Pancreas (tissue), 10 donors: ENCODE measurements around the gene KCNMA1. TPM values are rescaled to one million over a fixed set of nuclear protein-coding genes. Genes with fewer than 3 reads are reported as not detected.
A peak's percentile ranks its signal among the peaks of the same experiment; 100 is the strongest.

Source experiments
- ATAC-seq, 4 donors: fragments of 200-7000 bp; cut with Tn5 transposase; one replicate each; pipeline versions ENCODE4 v1.8.0 to v1.9.1; 2020; ENCODE audit warnings: mild to moderate bottlenecking in 4 of 4, moderate library complexity in 4 of 4
- DNase-seq, 6 donors: peaks; one replicate each; pipeline ENCODE4 v3.0.0-alpha.2; 2020
- FAIRE-seq: peaks from 2 replicates; lab custom pipeline; 2012; peaks lifted over from hg19 to GRCh38; lab: Jason Lieb, UNC
- H3K27ac ChIP-seq, 4 donors: fragments of 200-600 bp; sonication (generic); 1 replicate in 3 of 4; 2 replicates in 1 of 4; pipeline versions ENCODE4 v1.5.0 to v1.8.0; 2020
- H3K27me3 ChIP-seq, 4 donors: fragments of 200-600 bp; one replicate each; pipeline ENCODE4 v1.8.0; 2021
- H3K36me3 ChIP-seq, 3 donors: fragments of 200-600 bp; sonication (generic) in 1 of 3; one replicate each; pipeline versions ENCODE4 v1.5.0 to v1.8.0; 2020 to 2021
- H3K4me1 ChIP-seq, 3 donors: fragments of 200-600 bp; one replicate each; pipeline ENCODE4 v1.8.0; 2021
- H3K4me3 ChIP-seq, 4 donors: fragments of 200-600 bp; sonication (generic) in 2 of 4; one replicate each; pipeline versions ENCODE4 v1.5.0 to v1.8.0; 2020 to 2021
- H3K9me3 ChIP-seq, 4 donors: fragments of 200-600 bp; one replicate each; pipeline ENCODE4 v1.8.0; 2021
- WGBS, 2 donors: extraction: QIAGEN DNeasy Blood & Tissue Kit; methylation state at CpG; one replicate each; pipeline ENCODE4 v1.1.7; 2013; 5-methylcytosine and 5-hydroxymethylcytosine counted together
- intact Hi-C, 3 donors: fragments of 100-400 bp; cut with DNase I; formaldehyde crosslinking; loops; one replicate each; pipeline versions ENCODE4 v1.11.1 to v1.14.2; 2022
- polyA plus RNA-seq, 2 donors: library from polyadenylated mRNA; stranded (reverse); fragments of 200-250 nt; gene quantifications; one replicate each; pipeline ENCODE4 v1.2.3, GENCODE V29; 2013
- total RNA-seq, 6 donors: library from RNA; stranded (reverse); fragmentation: NEBNext Ultra II Directional in 4 of 6; extraction: Animal tissue kit (Norgen Biotek cat#: 25700) in 4 of 6; gene quantifications; one replicate each; pipeline versions ENCODE4 v1.2.1 to v1.2.4, GENCODE V29; 2021 to 2023
- TF ChIP-seq, protein P1 (sequence below), 4 donors: fragments of 200-600 bp; sonication (generic) in 3 of 4; IDR thresholded peaks; one replicate each; pipeline versions ENCODE4 v1.5.0 to v1.8.0; 2021; ENCODE audit warnings: antibody characterized with exemption in 4 of 4
- donor health status: healthy with polysubstance abuse.
- donor health status: DM: no; HTN: no; CAD: no; lungs with moderate emphysema.
- donor health status: DM: no; HTN: no; CAD: no.
- donor health status: control.
- donor health status: control.
- donor health status: Bipolar disorder and iron deficiency.
- donor health status: DM: yes; HTN: yes; CAD: no.
- donor health status: DM: no; HTN: no; CAD: no.
- donor health status: DM: no; HTN: no; CAD: no.
- donor health status: DM: yes; HTN: yes; CAD: no.

KCNMA1 gene
- total and polyA plus RNA-seq, 8 donors, result 3.5 to 19.4 (median 9.3) TPM

DNA sequence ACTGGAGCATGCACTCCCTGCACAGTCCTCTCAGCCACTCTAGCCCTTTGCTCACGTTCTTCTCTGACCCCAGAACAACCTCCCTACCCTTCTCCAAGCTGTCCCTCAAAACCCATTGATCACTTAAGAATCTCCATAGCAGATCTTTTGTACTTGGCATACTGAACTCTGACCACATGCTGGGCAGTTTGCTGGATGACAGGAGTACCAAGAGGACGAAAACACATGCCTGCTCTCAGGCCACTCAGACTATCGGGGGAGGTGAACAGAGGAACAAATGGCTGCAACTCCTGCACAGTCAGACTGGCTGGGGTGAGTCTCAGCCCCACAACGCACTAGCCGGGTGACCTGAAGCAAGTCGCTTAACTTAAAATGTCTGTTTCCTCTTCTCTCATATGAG lies 52.7 kb downstream of the KCNMA1 start:
- intact Hi-C loops, result no loop called here
- Histone ChIP-seq H3K27ac (no peak overlapping the region), H3K27me3 (no peaks in the 10 kb centered on the region), H3K9me3 (no peaks in the 10 kb centered on the region), H3K4me3 (no peak overlapping the region), H3K36me3 (no peaks in the 10 kb centered on the region), H3K4me1 (no peaks in the 10 kb centered on the region)
- ATAC-seq, result no peak
- FAIRE-seq, result no peak
- TF ChIP-seq, protein P1, sequence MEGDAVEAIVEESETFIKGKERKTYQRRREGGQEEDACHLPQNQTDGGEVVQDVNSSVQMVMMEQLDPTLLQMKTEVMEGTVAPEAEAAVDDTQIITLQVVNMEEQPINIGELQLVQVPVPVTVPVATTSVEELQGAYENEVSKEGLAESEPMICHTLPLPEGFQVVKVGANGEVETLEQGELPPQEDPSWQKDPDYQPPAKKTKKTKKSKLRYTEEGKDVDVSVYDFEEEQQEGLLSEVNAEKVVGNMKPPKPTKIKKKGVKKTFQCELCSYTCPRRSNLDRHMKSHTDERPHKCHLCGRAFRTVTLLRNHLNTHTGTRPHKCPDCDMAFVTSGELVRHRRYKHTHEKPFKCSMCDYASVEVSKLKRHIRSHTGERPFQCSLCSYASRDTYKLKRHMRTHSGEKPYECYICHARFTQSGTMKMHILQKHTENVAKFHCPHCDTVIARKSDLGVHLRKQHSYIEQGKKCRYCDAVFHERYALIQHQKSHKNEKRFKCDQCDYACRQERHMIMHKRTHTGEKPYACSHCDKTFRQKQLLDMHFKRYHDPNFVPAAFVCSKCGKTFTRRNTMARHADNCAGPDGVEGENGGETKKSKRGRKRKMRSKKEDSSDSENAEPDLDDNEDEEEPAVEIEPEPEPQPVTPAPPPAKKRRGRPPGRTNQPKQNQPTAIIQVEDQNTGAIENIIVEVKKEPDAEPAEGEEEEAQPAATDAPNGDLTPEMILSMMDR (IDR thresholded peaks at IDR 0.05), result no peak
- DNase-seq, result no peak
- WGBS, 2 donors, result 82 to 85% methylated on average over 6 of the region's 6 CpGs

DNA sequence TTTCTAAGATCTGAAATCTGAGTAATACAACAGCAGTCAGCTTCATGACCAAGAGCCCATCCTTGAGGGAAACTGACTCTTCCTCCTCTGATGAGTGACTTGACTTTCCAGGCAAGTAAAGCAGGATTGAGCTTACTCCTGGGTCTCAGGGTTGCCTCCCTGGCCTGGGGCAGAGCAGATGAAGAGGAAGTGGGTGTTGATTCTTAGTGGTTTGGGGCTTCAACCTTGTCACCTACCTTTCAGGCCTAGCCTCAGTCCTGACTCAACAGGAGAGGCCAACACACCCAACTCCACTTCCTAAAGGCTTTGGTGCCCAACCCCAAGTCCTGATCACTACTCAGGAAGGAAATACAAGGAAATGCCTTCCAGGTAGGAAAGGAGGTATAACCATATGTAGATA lies 54.1 kb downstream of the KCNMA1 start:
- intact Hi-C loops, result no loop called here
- H3K4me3 ChIP-seq, result no peak overlapping the region
- no peak for FAIRE-seq
- H3K9me3 ChIP-seq, result no peaks in the 10 kb centered on the region
- DNase-seq, result no peak
- no peaks in the 10 kb centered on the region for H3K27me3 ChIP-seq
- no peak for ATAC-seq
- no peaks in the 10 kb centered on the region for H3K36me3 ChIP-seq
- H3K4me1 ChIP-seq, result no peaks in the 10 kb centered on the region
- TF ChIP-seq, protein P1 (IDR thresholded peaks at IDR 0.05), result no peak
- no peak overlapping the region for H3K27ac ChIP-seq

DNA sequence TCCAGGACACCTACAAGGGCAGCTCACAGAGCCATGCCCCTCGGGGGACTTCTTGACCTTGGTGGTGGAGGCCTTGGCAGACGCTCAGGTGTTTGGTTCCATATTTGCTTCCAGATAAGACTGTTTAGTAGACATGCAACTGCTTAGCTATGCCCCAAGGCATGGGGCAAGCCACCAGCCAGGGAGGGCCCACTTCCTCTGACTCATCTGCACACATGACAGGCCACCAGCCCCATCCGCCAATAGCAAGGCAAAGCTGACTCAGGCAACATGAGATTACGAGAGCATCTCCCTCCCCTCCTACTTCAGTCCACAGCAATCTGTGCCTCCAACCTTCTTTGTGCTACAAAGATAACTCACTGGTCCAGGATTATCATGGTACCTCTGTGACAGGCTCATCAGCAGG lies 54.9 kb downstream of the KCNMA1 start:
- DNase-seq, result peak in 5 of 6 donors; percentile 46 to 61 (median 57)
- no peaks in the 10 kb centered on the region for H3K9me3 ChIP-seq

DNA sequence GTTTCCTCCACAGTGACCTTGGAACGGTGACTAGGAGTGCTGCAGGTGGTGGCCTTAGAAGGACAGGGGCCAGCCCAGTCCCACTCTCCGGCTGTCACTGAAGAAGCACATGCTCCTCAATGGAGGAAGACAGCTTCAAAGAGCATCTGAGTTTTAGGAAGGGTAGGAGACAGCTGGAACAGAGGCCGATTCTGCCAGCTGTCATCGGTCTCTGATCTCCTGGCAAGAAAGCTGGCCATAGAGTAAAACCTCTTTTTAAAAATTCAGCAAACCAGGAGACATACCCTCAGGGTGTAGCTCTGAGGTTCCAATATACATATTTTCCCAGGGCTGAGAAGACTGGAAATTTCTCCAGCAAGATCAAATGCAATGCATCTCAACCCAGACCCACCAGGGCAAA lies 55.9 kb downstream of the KCNMA1 start:
- no peak for FAIRE-seq
- intact Hi-C loops, result no loop called here
- WGBS, 2 donors, result 64 to 74% methylated on average over 4 of the region's 4 CpGs

More for the DNA sequence above, 54.9 kb downstream of the KCNMA1 start:
- Histone ChIP-seq H3K27ac (no peak overlapping the region), H3K4me1 (no peaks in the 10 kb centered on the region), H3K4me3 (no peak overlapping the region), H3K27me3 (no peaks in the 10 kb centered on the region), H3K36me3 (no peaks in the 10 kb centered on the region)
- intact Hi-C loops, result no loop called here
- ATAC-seq (peak; percentile 63 to 86 (median 78)), FAIRE-seq (no peak)
- TF ChIP-seq, protein P1 (IDR thresholded peaks at IDR 0.05), result no peak
- WGBS, 2 donors, result 36 to 50% methylated on average over 4 of the region's 4 CpGs

DNA sequence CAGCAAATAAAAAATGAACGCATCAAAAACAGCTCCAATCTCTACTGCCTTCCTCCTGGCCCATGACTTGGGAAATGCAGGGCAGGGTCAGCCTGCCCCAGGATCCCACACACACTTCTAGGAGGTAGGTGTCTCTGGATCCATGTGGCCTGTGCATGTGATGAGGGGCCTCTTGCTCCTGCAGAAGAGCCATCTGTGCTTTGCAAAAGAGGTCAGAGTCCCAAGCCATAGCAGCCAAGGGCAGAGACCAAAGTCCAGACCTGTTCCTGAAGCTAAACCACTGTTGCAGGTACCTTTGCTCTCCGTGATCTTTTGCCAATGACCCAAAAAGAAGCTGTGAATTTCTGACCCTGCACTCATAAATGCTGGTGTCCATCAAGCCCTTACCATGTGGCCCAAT lies 57.1 kb downstream of the KCNMA1 start:
- ATAC-seq, result peak in 2 of 4 donors; percentile 20 to 32
- 60 to 70% methylated on average over 2 of the region's 2 CpGs for WGBS, 2 donors
- TF ChIP-seq, protein P1 (IDR thresholded peaks at IDR 0.05), result no peak

More for the DNA sequence above, 55.9 kb downstream of the KCNMA1 start:
- Histone ChIP-seq H3K9me3 (no peaks in the 10 kb centered on the region), H3K27me3 (no peaks in the 10 kb centered on the region), H3K4me3 (no peak overlapping the region), H3K36me3 (no peaks in the 10 kb centered on the region), H3K27ac (no peak overlapping the region), H3K4me1 (no peaks in the 10 kb centered on the region)
- ATAC-seq, result peak in 1 of 4 donors; percentile 33
- TF ChIP-seq, protein P1 (IDR thresholded peaks at IDR 0.05), result no peak
- no peak for DNase-seq

More for the DNA sequence above, 57.1 kb downstream of the KCNMA1 start:
- no peak for FAIRE-seq
- Histone ChIP-seq H3K9me3 (no peaks in the 10 kb centered on the region), H3K27me3 (no peaks in the 10 kb centered on the region), H3K36me3 (no peaks in the 10 kb centered on the region), H3K4me1 (no peaks in the 10 kb centered on the region), H3K4me3 (no peak overlapping the region), H3K27ac (no peak overlapping the region)
- no peak for DNase-seq
- intact Hi-C loops, result no loop called here
